HUDEP-2 (cell line): Measurements from ENCODE around the gene BEAN1.
A peak's percentile ranks its signal among the peaks of the same experiment; 100 is the strongest.

Source experiments
- DNase-seq, 76 experiments: peaks; one replicate each; lab custom pipeline; 2025; ENCODE audit not compliant: unreplicated experiment in 76 of 76; lab: John Stamatoyannopoulos, UW

Gene BEAN1

GRCh38 chr16:66468321-66468965 is 41.3 kb downstream of the BEAN1 start:
- no peak for DNase-seq

GRCh38 chr16:66469291-66469946 is 42.3 kb downstream of the BEAN1 start:
- DNase-seq, result no peak

GRCh38 chr16:66469947-66470546 is 43.0 kb downstream of the BEAN1 start:
- DNase-seq, result no peak

GRCh38 chr16:66470556-66470955 is 43.5 kb downstream of the BEAN1 start:
- DNase-seq, result no peak

GRCh38 chr16:66471264-66471663 is 44.2 kb downstream of the BEAN1 start:
- DNase-seq, result no peak

- no peak for DNase-seq
These were observed 44.8 kb downstream of the BEAN1 start for GRCh38 chr16:66471716-66472393.

GRCh38 chr16:66473051-66473571 is 46.0 kb downstream of the BEAN1 start:
- peak in 2 of 76 experiments; percentile 3 to 11 for DNase-seq

GRCh38 chr16:66473654-66474519 is 46.8 kb downstream of the BEAN1 start:
- DNase-seq, result no peak

GRCh38 chr16:66474750-66475199 is 47.7 kb downstream of the BEAN1 start:
- DNase-seq, result no peak

- DNase-seq, result no peak
These were observed 48.1 kb downstream of the BEAN1 start for GRCh38 chr16:66475232-66475631.

- peak in 15 of 76 experiments; percentile 1 to 51 (median 11) for DNase-seq
These were observed 49.4 kb downstream of the BEAN1 start for GRCh38 chr16:66476328-66477027.

GRCh38 chr16:66477028-66477515 is 50.0 kb downstream of the BEAN1 start:
- no peak for DNase-seq

GRCh38 chr16:66478733-66479511 is 51.8 kb downstream of the BEAN1 start:
- peak in 66 of 76 experiments; percentile 5 to 79 (median 56) for DNase-seq

- DNase-seq, result no peak
These were observed 52.7 kb downstream of the BEAN1 start for GRCh38 chr16:66479661-66480264.

- DNase-seq, result no peak
These were observed 53.4 kb downstream of the BEAN1 start for GRCh38 chr16:66480265-66481080.

- DNase-seq, result no peak
These were observed 54.2 kb downstream of the BEAN1 start for GRCh38 chr16:66481081-66481942.
